Measurements from ENCODE around the gene COL2A1.
"Not testable (repeated sequence)": the region's sequence is repeated elsewhere in the genome, so short reads cannot be mapped to it uniquely, and the experiment has no call there.

COL2A1 gene

DNA sequence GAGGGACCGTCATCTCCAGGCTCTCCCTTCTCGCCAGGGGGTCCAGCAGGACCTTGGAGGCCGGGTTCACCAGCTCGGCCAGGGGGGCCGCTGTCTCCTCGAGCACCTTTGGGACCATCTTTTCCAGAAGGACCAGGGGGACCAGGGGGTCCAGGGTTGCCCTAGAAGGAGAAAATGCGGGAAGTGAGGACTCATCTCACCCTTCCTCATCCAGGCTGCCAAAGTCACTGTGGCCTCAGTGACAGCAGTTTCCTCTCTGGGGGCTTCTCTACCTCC, 25.7 kb downstream of the COL2A1 start:
- DNase-seq (ENCODE audit: low read depth in 2 of 3, low spot score in 2 of 3) = no peak

DNA sequence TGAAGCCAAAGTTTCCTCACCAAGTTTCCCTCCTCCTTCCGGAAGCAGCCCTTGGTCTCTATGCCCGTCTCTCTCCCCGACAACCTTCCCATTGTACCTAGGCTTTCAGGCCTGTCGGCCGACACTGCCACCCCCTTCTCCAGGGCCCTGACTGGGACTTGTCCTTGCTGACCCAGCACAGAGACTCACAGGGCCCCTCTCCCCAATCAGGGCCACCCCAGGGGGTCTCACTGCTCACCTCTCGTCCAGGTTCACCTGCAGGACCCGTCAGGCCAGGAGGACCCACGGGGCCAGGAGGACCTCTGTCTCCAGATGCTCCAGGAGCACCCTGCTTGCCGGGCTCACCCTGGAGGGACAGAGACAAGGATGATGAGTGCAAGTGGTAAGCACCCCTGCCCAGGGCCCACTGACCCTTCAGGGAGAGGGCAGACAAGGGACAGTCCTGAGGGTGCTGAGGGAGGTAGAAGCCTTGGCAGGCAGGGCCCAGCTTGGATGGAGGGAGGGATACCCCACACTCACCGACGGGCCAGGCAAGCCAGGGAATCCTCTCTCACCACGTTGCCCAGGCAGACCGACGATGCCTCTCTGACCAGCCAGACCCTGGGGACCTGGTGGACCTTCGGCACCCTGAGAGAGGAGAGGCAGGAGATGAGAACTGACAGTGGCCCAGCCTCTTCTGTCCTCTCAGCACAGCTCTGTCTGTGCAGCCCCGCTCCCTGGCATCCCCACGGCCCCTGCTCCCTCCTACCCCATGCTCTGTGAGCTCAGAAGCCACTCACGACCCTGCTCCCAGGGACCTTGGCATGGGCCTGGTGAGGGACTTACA, 26.3 kb downstream of the COL2A1 start:
- DNase-seq (ENCODE audit: low read depth in 2 of 3, low spot score in 2 of 3) = no peak

DNA sequence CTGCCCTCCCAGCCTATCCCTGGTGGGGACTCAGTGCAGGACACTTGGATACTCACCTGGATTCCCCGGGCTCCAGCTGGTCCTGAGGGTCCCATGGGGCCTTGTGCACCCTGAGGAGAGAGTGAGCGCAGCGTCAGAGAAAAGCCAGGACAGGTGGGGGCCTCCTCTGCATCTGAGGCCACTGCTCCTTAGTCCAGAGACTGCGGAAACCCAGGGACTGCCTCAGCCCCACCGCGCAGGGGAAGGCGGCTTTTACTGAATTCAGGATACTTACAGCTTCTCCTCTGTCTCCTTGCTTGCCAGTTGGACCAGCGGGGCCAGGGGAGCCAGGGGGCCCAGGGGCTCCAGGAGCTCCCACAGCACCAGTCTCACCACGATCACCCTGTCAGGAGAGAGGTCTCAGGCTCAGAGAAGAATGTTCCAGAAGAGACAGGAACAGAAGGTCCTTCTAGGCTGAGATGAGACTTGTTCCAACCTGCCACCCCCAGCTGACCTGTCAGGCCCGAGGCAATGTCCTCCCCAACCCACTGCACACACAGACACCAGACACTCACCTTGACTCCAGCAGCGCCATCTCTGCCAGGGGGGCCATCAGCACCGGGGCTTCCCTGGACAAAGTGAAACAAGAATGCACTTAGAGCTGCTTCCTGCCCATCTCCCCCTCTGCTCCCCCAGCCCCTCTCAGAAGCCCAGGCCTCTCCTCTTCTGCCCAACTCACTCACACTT, 27.1 kb downstream of the COL2A1 start:
- no peak for DNase-seq (ENCODE audit: low read depth in 2 of 3, low spot score in 2 of 3)

DNA sequence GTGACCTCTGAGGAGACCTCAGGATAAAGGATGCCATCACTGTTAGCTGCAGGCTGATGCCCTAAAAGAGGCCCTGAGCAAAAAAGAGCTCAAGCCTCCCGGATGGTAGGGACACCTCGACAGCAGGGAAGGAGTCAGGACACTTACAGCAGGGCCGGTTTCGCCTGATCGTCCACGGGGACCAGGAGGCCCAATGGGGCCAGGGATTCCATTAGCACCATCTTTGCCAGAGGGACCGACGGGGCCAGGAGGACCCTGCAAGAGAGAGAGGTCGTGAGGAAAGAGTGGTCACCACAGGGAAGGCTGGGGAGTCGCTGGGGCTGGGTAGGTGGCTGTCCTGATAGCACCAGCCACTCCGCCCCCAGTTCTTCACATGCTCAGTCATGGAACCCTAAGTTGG, 28.5 kb downstream of the COL2A1 start:
- no peak for DNase-seq (ENCODE audit: low read depth in 2 of 3, low spot score in 2 of 3)

DNA sequence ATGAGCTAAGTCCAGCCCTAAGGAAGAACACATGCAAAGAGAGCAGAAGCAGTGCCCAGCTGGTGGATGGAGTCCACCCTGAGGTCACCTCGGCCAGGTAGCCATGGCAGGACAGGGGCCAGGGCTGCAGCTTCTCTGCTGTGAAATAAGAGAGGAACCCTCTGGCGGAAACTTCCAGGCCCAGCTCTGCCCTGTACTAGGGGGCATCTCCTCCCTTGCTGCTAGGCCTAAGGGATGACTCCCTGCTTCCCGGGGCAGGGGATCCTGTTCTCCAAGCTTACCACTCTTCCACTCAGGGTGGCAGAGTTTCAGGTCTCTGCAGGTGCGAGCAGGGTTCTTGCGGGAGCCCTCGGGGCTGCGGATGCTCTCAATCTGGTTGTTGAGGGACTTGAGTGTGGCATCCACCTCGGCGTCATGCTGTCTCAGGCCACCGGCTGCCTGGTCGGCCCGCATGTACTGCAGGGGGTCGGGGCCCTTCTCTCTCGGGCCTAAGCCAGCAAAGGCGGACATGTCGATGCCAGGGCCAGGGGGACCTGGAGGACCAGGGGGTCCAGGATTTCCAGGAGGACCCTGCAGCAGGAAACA, 29.1 kb downstream of the COL2A1 start:
- DNase-seq (ENCODE audit: low read depth in 2 of 3, low spot score in 2 of 3) = no peak

DNA sequence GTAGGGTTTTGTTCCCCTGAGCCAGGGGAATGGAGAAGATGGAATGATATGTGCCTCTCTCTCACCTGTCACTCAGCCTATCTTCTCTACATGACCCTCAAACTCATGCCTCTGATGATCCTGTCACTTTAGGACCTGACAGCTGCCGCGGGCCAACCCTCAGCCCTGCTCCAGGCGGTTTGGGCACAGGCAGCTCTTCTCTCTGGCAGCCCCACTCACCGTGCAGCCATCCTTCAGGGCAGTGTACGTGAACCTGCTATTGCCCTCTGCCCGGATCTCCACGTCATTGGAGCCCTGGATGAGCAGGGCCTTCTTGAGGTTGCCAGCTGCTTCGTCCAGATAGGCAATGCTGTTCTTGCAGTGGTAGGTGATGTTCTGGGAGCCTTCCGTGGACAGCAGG, 30.4 kb downstream of the COL2A1 start:
- DNase-seq (ENCODE audit: low read depth in 2 of 3, low spot score in 2 of 3) = no peak

DNA sequence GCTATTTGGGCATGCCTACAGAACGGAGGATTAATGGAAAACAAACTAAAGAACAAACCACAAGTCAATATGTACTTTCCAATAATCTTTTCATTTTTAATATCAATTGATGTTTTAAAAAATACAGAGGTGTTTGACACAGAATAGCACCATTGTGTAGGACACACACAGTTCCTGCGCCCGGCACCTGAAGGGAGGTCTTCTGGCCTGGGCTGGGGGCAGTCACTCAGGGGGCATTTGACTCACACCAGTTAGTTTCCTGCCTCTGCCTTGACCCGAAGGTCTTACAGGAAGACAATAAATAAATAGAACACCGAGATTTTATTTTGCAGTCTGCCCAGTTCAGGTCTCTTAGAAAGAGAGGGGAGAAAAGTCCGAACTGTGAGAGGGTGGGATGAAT, 31.4 kb downstream of the COL2A1 start:
- DNase-seq (ENCODE audit: low read depth in 2 of 3, low spot score in 2 of 3) = no peak

DNA sequence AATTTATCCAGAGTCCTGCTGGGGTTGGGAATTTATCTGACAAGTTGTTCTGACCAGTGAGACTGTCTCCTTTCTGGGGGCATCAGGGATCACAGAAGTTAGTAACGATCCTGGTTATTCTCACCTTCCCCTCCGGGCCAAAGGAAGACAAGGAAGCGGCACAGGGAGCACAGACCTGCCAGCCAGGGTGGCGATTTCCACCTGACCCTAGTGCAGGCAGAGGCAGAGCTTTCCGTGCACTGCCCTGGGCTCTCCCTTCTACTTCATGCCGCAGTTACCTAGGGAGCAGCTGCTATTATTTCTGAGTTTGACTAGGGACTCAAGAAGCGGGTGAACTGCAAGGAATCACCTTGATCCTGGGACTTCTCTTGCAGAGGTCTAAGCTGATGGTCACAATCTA, 33.4 kb downstream of the COL2A1 start:
- DNase-seq (ENCODE audit: low read depth in 2 of 3, low spot score in 2 of 3) = no peak

DNA sequence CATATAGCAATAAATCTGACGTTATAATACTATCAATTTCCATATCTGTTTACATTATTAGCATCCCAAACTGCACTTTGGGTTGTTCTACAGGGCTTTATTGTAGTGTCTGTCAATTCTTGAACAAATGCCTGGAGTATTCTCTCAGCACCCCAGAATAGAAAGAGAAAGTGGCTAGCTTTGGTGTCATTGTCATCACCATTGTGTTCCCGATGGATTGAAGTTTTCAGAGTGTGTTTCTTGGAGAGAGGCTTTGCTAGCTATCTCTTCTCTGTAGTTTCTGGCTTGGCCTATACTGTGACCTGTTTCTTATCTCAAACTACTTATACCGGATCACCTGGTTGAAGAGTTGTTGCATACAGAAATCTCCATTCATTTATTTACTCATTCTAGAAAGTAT, 34.4 kb downstream of the COL2A1 start:
- no peak for DNase-seq (ENCODE audit: low read depth in 2 of 3, low spot score in 2 of 3)

DNA sequence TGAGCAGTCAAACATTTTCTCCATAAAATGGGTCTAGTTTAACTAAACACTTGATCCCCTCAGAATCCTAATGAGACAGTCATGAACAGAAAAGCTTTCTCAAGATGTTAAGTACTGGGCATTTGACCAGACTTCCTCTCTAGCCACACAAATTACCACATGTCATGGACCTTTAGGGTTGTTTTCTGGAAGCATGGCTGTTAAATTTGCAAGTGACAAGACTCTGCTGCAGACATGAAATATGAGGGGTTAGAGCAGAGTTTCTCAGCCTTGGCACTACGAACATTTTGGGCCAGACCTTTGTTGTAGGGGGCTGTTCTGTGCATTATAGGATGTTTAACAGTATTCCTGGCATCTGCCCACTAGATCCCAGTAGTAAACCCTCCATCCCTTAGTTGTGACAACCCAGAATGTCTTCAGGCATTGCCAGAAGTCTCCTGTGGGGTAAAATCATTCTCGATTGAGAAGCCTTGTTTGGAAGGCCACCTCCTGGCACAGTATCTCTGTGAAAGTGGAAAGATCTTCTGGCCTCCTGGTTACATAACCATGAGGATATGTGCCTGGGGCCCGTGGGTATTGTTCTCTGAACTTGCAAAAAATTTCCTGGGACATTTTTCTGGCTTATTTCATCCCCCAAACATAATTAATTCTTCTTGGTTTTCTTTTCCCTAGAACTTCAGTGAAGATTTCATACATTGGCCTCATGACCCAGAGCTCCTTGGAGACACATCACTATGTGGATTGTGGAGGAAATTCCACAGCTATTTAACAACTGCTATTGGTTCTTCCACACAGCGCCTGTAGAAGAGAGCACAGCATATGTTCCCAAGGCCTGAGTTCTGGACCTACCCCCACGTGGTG, 36.6 kb downstream of the COL2A1 start:
- DNase-seq (ENCODE audit: low read depth in 2 of 3, low spot score in 2 of 3) = no peak

DNA sequence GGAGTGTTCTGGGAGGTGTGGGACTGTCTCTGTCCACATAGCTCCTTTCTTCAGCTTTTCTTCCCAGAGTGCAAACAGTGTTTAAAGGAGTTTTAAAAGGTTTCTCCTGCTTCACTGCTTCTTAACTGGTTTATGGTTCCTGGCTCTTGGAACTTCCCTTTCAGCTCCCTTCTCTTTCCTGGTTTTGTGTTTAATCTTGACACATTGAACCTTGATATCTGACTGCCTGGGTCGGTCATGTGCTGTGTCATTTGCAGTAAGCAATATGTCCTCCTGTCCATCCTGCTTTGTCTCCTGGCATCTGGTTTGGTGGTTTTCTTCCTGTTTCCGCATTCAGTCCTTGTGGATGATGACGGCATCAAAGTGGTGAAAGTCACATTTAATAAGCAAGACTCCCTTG, 38.7 kb downstream of the COL2A1 start:
- no peak for DNase-seq (ENCODE audit: low read depth in 2 of 3, low spot score in 2 of 3)

DNA sequence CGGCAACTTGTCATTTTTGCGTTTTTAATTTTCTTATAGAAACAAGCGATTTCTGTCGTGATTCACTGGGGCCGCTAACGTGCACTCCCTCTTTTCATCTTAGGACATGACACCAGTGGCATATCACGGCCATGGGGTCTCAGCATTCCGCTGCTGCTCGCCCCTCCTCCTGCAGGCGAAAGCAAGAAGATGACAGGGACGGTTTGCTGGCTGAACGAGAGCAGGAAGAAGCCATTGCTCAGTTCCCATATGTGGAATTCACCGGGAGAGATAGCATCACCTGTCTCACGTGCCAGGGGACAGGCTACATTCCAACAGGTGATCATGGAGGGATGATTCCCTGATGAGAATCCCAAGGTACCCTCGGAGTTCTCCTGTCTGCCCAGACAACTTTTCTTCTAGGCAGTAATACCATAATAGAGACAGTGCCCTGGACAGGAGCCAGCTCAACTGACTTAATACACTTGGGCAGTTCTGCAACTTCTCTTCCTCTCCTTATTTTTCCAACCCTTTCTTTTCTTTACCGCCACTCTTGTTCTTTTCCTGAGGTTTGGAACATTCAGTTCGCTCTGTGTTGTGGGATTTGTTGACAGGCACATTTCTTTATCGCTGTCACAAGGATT, 40.1 kb downstream of the COL2A1 start:
- DNase-seq (ENCODE audit: low read depth in 2 of 3, low spot score in 2 of 3) = no peak

DNA sequence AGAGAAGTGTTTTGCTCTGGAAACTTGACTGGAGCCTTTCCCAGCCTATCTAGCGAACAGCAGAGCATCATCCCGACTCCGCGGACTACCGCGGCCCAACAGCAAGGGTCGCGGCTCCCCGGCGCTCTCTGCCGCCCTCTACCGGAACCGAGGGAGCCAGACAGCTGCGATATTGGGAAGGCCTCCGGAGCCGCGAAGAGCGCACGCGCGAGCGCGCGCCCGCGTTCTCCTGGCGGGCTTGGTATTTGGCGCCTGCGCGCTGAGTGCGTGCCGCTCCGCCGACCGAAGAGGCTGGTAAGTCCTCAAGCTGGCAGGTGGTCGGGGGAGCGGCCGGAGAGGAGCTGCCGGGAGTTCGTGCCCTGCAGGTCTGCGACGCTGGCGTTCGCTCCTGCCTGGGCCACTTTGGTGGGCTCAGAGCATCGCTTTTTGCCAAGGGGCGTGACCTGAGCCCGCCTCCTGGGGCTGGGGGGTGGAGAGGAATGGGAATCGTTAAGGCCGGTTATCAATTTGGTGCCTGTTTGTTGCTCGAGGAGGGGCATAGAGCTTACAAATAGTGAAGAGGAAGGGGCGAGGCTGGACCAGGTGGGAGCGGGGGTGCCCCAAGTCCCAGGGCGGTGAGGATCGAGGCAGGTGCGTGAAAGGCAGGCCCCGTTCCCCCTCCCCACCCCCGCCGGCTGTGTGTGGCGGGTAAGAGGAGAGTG, 40.8 kb downstream of the COL2A1 start, which contains the start of gene TMEM106C:
TSS of gene TMEM106C (plus strand) at position 257 of the 701 bp plus-strand sequence. CDS start 641 bp downstream, outside the sequence.
- DNase-seq (ENCODE audit: low read depth in 2 of 3, low spot score in 2 of 3) = peak; percentile 83 to 88 (median 84)

DNA sequence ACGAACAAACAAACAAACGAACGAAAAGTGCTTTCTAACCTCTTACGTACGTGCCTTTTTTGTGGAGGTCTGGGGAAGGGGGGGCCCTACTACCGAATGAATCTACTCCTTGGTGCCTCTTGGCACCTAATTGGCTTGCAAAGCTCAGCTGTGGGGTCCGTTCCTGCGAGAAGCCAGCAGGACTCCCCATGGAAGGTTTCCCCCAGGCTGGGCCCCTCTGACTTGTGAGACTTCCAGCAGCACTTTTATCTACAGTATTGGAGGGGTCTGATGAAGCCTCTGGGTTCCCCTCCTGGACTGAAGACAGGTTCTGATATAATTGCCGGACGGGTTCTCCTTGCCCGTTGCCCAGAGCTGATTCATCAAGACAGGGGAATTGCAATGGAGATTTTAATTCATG, 42.1 kb downstream of the COL2A1 start:
- no peak for DNase-seq (ENCODE audit: low read depth in 2 of 3, low spot score in 2 of 3)

DNA sequence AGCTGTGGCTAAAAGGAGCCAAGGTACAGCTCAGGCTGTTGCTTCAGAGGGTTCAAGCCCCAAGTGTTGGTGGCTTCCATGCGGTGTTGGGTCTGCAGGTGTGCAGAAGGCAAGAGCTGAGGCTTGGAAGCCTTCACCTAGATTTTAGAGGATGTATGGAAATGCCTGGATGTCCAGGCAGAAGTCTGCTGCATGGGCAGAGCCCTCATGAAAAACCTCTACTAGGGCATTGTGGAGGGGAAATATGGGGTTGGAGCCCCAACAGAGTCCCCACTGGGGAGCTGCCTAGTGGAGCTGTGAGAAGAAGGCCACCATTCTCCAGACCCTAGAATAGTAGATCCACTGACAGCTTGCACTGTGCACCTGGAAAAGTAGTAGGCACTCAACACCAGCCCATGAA, 46.6 kb downstream of the COL2A1 start:
- not testable (repeated sequence) for DNase-seq (ENCODE audit: low read depth in 2 of 3, low spot score in 2 of 3)

DNA sequence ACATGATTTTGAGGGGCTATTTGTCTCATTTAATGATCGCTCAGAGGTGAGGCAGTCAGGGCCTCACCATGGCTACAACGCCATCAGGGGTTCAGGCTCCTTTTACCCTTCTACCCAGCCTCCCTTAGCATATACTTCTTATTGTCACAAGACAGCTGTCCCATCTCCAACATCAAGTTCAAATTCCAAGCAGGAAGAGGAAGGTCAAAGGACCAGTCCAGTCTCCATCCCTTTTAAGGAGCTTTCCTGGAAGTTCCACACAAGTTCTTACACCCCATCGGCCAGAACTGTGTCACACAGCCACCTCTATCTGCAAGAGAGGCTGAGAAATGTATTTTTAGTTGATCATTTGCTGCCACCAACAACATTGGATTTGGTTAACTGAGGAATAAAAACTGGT, 49.2 kb downstream of the COL2A1 start:
- no peak for DNase-seq (ENCODE audit: low read depth in 2 of 3, low spot score in 2 of 3)

DNA sequence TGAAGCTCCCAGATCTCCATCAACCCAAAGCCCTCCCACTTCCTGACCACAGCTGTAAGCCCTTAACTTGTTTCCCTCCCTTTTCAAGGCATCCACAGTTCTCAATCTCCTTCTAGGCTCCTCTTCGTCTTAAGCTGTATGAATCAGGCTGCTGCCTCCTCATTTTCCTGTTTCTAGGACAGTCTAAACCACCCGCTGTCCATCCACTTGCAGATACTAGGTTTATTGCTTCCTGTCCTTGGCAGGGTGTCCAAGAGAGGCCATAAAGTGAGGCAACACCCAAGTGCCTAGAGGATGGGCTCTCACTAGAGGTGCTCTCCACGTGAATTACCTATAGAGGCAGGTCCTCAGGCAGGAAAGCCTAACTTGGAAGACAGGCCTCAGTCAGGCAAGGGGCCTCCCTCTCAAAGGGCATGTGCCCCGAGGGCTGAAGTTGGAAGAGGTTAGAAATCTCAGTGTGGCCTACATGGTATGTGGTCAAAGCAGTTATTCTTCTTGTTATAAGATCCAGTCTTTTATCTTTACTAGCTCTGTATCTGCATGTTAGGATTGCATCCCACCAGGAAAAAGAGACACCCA, 49.7 kb downstream of the COL2A1 start:
- no peak for DNase-seq (ENCODE audit: low read depth in 2 of 3, low spot score in 2 of 3)

DNA sequence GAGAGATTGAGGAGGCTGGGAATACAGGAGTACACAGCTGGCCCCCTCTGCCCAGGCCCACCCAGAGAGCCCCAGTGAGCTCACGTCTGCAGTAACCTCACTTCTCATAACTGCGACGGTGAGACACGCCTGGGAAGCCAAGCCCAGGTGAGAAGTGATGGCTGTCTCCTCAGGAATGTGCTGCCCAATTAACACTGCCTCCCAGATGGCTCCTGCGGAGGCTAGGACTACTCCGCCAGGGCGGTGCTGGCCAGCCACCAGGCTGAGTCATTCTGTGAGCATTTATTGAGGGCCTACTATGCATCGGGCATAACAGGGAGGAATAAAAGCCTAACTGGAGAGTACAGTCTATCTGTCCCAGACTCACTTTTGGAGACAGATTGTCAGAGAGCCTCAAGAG, 50.2 kb downstream of the COL2A1 start:
- no peak for DNase-seq (ENCODE audit: low read depth in 2 of 3, low spot score in 2 of 3)

DNA sequence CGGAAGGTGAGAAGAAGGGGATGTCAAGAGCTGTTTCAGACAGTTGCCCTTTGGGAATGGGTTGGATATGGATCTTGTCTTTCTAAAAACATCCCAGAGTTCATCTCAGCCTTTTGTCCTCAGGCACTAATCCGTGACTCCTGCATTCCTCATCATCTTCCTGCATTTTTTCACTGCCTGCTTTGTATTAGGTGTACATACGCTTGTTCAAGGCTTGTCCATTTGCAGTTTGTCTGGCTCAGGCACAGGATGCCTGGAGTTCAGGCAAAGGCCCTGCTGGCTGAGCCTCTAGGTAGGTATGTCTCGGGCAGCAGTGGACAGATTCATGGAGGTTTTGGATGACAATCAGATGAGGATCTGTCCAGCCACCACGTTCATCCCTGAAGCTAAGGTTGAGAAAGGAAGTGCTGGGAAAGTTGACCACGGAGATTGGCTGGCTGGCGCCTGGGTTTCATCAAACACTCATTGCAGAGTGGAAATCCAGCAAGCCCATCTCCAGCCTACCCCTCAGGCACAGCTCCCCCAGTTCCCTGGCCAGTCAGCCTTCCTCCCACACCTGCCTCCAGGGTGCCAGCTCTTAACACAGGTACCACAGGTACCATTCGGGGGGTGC, 53.3 kb downstream of the COL2A1 start:
- no peak for DNase-seq (ENCODE audit: low read depth in 2 of 3, low spot score in 2 of 3)

All from activated CD8-positive, alpha-beta memory T cell treated with anti-CD3 and anti-CD28 coated beads for 48 hours (primary cell).